MM.1S (cell line): ENCODE measurements around the gene PUM1.

Experiments
- DNase-seq: peaks from one replicate; pipeline ENCODE4 v3.0.0-alpha.2; 2015
- H2AFZ ChIP-seq: fragments of 300-600 bp; sonication (generic); 2 replicates; pipeline ENCODE4 v1.6.0; 2016; ENCODE audit warnings: antibody characterized with exemption, low read length
- H3F3A ChIP-seq: fragments of 300-600 bp; sonication (generic); 2 replicates; pipeline ENCODE4 v1.6.1; 2016; ENCODE audit warnings: mild to moderate bottlenecking, antibody characterized with exemption, low read length, moderate library complexity, mixed read lengths; ENCODE audit not compliant: insufficient read depth
- H3K27ac ChIP-seq: fragments of 300-600 bp; sonication (generic); 2 replicates; pipeline ENCODE4 v1.5.1; 2016; ENCODE audit warnings: mild to moderate bottlenecking, low read length
- H3K27me3 ChIP-seq: fragments of 300-600 bp; sonication (generic); replicated peaks from 2 replicates; pipeline ENCODE4 v1.6.0; 2016; ENCODE audit warnings: low read length; ENCODE audit not compliant: insufficient read depth
- H3K36me3 ChIP-seq: fragments of 300-600 bp; sonication (generic); replicated peaks from 2 replicates; pipeline ENCODE4 v1.6.1; 2016; ENCODE audit warnings: mild to moderate bottlenecking, low read length, mixed read lengths; ENCODE audit not compliant: insufficient read depth
- H3K4me1 ChIP-seq: fragments of 300-600 bp; sonication (generic); 2 replicates; pipeline ENCODE4 v1.6.1; 2016; ENCODE audit warnings: low read length, mixed read lengths
- H3K4me2 ChIP-seq: fragments of 300-600 bp; sonication (generic); 2 replicates; pipeline ENCODE4 v1.6.0; 2016; ENCODE audit warnings: low read depth, low read length
- H3K4me3 ChIP-seq: fragments of 300-600 bp; sonication (generic); 2 replicates; pipeline ENCODE4 v1.5.1; 2016; ENCODE audit warnings: low read length, mixed read lengths
- H3K79me2 ChIP-seq: fragments of 300-600 bp; sonication (generic); 2 replicates; pipeline ENCODE4 v1.6.1; 2016; ENCODE audit warnings: mixed run types, low read length, mixed read lengths
- H3K9ac ChIP-seq: fragments of 300-600 bp; sonication (generic); 2 replicates; pipeline ENCODE4 v1.6.1; 2016; ENCODE audit warnings: low read length, mixed read lengths
- H3K9me2 ChIP-seq: fragments of 300-600 bp; sonication (generic); replicated peaks from 2 replicates; pipeline ENCODE4 v1.6.1; 2016; ENCODE audit warnings: mild to moderate bottlenecking, low read length, mixed read lengths; ENCODE audit not compliant: insufficient read depth
- H3K9me3 ChIP-seq: fragments of 300-600 bp; sonication (generic); replicated peaks from 2 replicates; pipeline ENCODE4 v1.6.1; 2016; ENCODE audit warnings: mild to moderate bottlenecking, low read length, mixed read lengths; ENCODE audit not compliant: insufficient read depth
- H4K20me1 ChIP-seq: fragments of 300-600 bp; sonication (generic); 2 replicates; pipeline ENCODE4 v1.6.1; 2016; ENCODE audit warnings: mild to moderate bottlenecking, low read length, moderate library complexity, mixed read lengths; ENCODE audit not compliant: insufficient read depth
- CTCF ChIP-seq: fragments of 300-600 bp; sonication (generic); IDR thresholded peaks from 2 replicates; pipeline ENCODE4 v1.5.1; 2016; ENCODE audit warnings: antibody characterized with exemption, low read length, mixed read lengths
- EZH2 ChIP-seq: fragments of 300-600 bp; sonication (generic); optimal IDR thresholded peaks from 2 replicates; pipeline ENCODE3; 2017; ENCODE audit warnings: low read depth, mild to moderate bottlenecking, antibody characterized with exemption, low read length, mixed read lengths
- EZH2phosphoT487 ChIP-seq: fragments of 300-600 bp; sonication (generic); IDR thresholded peaks from 2 replicates; pipeline ENCODE4 v1.6.1; 2018; ENCODE audit warnings: antibody characterized with exemption, low read length

PUM1 gene

GRCh38 chr1:31055953-31056352 is 9.6 kb downstream of the PUM1 start:
- peaks cover 100% of the 10 kb centered on the region for H3K79me2 ChIP-seq
- no peak for DNase-seq
- TF ChIP-seq EZH2phosphoT487 (no peak), CTCF (no peak), EZH2 (no peak)
- no peaks in the 10 kb centered on the region for H3K4me1 ChIP-seq
- H3K27me3 ChIP-seq = no peaks in the 10 kb centered on the region
- peaks cover 14% of the 10 kb centered on the region; the same call in 1 of the 2 replicates for H3K36me3 ChIP-seq
- no peaks in the 10 kb centered on the region for H3F3A ChIP-seq
- H2AFZ ChIP-seq = no peak overlapping the region
- no peak overlapping the region for H3K4me2 ChIP-seq
- H3K9me3 ChIP-seq = no peaks in the 10 kb centered on the region
- H3K9me2 ChIP-seq = no peaks in the 10 kb centered on the region
- H4K20me1 ChIP-seq = peaks cover 62% of the 10 kb centered on the region
- H3K9ac ChIP-seq = no peak overlapping the region
- H3K27ac ChIP-seq = no peak overlapping the region
- H3K4me3 ChIP-seq = no peak overlapping the region

- H3K9me3 ChIP-seq = no peaks in the 10 kb centered on the region
- no peak overlapping the region for H3K9ac ChIP-seq
- no peak for DNase-seq
- no peaks in the 10 kb centered on the region for H3K4me1 ChIP-seq
- no peak overlapping the region for H3K4me3 ChIP-seq
- H3F3A ChIP-seq = no peaks in the 10 kb centered on the region
- no peak overlapping the region for H3K4me2 ChIP-seq
- TF ChIP-seq CTCF = no peak
- no peak for TF ChIP-seq EZH2
- TF ChIP-seq EZH2phosphoT487 = no peak
- H3K9me2 ChIP-seq = no peaks in the 10 kb centered on the region
- peaks cover 100% of the 10 kb centered on the region for H3K79me2 ChIP-seq
- H3K27me3 ChIP-seq = no peaks in the 10 kb centered on the region
- H3K36me3 ChIP-seq = peaks cover 14% of the 10 kb centered on the region; the same call in 1 of the 2 replicates
- peaks cover 62% of the 10 kb centered on the region for H4K20me1 ChIP-seq
- no peak overlapping the region for H3K27ac ChIP-seq
- H2AFZ ChIP-seq = no peak overlapping the region
Measured at GRCh38 chr1:31055501-31055900, 10.0 kb downstream of the PUM1 start.

- Histone ChIP-seq H3K27ac (no peak overlapping the region), H3F3A (no peaks in the 10 kb centered on the region), H3K27me3 (no peaks in the 10 kb centered on the region), H3K4me3 (no peak overlapping the region), H3K9ac (no peak overlapping the region), H3K9me2 (no peaks in the 10 kb centered on the region), H3K9me3 (no peaks in the 10 kb centered on the region), H3K79me2 (peaks cover 100% of the 10 kb centered on the region), H3K4me2 (no peak overlapping the region), H3K36me3 (peaks cover 14% of the 10 kb centered on the region; the same call in 1 of the 2 replicates), H3K4me1 (no peaks in the 10 kb centered on the region), H2AFZ (no peak overlapping the region), H4K20me1 (peaks cover 62% of the 10 kb centered on the region)
- TF ChIP-seq EZH2 (no peak), CTCF (no peak), EZH2phosphoT487 (no peak)
- no peak for DNase-seq
Measured at GRCh38 chr1:31054958-31055481, 10.5 kb downstream of the PUM1 start.
